ENCODE measurements around the gene USP6NL. TPM values are rescaled to one million over a fixed set of nuclear protein-coding genes. Genes with fewer than 3 reads are reported as not detected.

The USP6NL gene
- polyA plus RNA-seq, 1 of the 3 experiments (the other 2 are of a cell fraction): 8.9 TPM

DNA sequence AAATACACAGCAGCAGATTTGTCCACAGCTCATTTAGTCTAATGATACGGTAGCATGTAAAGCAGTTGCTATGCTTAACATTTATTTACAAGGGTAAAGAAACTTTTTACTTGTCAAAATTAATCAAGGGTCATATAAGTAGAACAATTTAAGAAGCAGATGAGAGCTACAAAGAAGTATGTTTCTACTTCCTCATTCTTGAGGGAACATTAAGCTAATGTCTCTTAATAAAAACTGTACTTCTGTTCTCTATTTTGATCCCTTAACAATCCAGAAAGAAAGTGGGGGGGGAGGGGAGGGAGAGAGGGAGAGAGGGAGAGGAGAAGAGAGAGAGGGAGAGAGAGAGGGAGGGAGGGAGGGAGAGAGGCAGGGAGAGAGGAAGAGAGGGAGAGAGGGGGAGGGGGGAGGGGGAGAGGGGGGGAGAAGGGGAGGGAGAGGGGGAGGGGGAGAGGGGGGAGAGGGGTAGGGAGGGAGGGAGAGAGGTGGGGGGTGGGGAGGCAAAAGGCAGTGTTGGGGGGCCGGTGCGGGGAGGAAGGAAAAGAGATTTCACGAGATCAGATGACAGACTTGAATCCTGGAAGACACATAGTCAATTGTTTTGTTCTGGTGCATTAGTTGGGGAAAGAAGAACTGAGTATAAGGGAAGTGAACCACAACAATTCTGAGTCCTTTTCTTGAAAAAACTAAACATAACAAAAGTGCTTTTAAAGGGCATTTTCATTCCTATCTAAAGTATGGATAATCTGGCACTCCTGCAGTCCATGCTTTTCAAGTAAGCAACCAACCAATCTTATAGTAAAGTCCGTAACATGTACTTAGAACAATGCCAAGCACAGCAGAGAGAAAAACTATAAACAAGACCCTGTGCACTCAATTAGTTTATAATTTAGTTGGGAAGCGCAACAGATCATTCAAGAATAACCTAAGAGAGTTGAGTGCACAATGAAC, 128.0 kb downstream of the USP6NL start:
- Histone ChIP-seq H3K4me1 (ENCODE audit: control insufficient read depth in 1 of 2, insufficient read depth in 2 of 2, low read depth in 1 of 2, low read length in 1 of 2) (no peaks in the 10 kb centered on the region), H3K27me3 (ENCODE audit: insufficient read depth) (no peaks in the 10 kb centered on the region), H2AFZ (ENCODE audit: low read depth) (no peak overlapping the region), H3K4me3 (ENCODE audit: low read depth in 2 of 2, low read length in 1 of 2) (no peak overlapping the region), H3K4me2 (no peak overlapping the region), H3K79me2 (ENCODE audit: insufficient read depth) (no peaks in the 10 kb centered on the region), H3K27ac (ENCODE audit: low read depth in 2 of 2, low read length in 1 of 2) (no peak overlapping the region), H3K9me2 (no peaks in the 10 kb centered on the region), H3K9me3 (no peaks in the 10 kb centered on the region), H3F3A (replicated peaks; ENCODE audit: insufficient read depth) (peaks cover 4% of the 10 kb centered on the region), H3K9ac (no peak overlapping the region), H3K36me3 (replicated peaks in 1 of 2; ENCODE audit: control insufficient read depth in 1 of 2, insufficient read depth in 2 of 2, low read length in 1 of 2) (peaks cover 13 to 38% of the 10 kb centered on the region in 2 experiments), H4K20me1 (ENCODE audit: insufficient read depth) (no peaks in the 10 kb centered on the region)
- 97% methylated on average over 6 of the region's 6 CpGs for WGBS (ENCODE audit: low lambda C conversion rate)
- CTCF ChIA-PET: interaction anchor here (1.1 to 1.5 kb wide), 2 partner anchors 17 to 31 kb away, joined by 4 read pairs; no protein-coding TSS in a partner anchor
- no peak for DNase-seq
- TF ChIP-seq FOSL2 (IDR thresholded peaks at IDR 0.05; ENCODE audit: borderline replicate concordance, low read depth) (no peak), SMC3 (IDR thresholded peaks at IDR 0.05; ENCODE audit: low read depth, low read length) (no peak), TAF1 (IDR thresholded peaks at IDR 0.05; ENCODE audit: borderline replicate concordance, low read depth, low read length) (no peak), YY1 (IDR thresholded peaks at IDR 0.05; ENCODE audit: low read depth) (no peak), SIN3A (IDR thresholded peaks at IDR 0.05; ENCODE audit: borderline replicate concordance, low read depth, low read length) (no peak), ELF1 (IDR thresholded peaks at IDR 0.05) (no peak)
- POLR2A ChIA-PET: no interaction called here

DNA sequence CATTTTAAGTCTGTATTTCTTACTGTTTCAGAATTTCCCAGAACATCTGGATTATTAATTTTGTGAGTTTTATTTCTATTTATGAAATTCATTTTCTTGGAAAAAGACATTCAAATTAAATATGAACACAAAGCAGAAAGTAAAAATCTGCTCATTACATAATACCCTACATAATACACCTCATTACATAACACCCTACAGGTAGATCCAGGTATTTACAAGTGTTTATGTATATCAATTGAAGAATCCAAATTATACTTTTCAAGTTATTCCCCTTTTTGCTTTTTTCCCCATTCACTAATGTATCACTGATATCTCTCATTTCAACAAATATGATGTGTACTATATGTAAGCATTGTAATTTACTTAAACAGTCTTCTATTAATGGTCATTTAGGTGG, 129.1 kb downstream of the USP6NL start:
- no peak overlapping the region for H3K9ac ChIP-seq
- DNase-seq: no peak
- no peaks in the 10 kb centered on the region for H3K27me3 ChIP-seq (ENCODE audit: insufficient read depth)
- no peaks in the 10 kb centered on the region for H3K9me2 ChIP-seq
- TF ChIP-seq, protein P1, sequence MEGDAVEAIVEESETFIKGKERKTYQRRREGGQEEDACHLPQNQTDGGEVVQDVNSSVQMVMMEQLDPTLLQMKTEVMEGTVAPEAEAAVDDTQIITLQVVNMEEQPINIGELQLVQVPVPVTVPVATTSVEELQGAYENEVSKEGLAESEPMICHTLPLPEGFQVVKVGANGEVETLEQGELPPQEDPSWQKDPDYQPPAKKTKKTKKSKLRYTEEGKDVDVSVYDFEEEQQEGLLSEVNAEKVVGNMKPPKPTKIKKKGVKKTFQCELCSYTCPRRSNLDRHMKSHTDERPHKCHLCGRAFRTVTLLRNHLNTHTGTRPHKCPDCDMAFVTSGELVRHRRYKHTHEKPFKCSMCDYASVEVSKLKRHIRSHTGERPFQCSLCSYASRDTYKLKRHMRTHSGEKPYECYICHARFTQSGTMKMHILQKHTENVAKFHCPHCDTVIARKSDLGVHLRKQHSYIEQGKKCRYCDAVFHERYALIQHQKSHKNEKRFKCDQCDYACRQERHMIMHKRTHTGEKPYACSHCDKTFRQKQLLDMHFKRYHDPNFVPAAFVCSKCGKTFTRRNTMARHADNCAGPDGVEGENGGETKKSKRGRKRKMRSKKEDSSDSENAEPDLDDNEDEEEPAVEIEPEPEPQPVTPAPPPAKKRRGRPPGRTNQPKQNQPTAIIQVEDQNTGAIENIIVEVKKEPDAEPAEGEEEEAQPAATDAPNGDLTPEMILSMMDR (IDR thresholded peaks at IDR 0.05): 0 out of 2 replicates have a peak, but pooled peaks have one; percentile 7
- TF ChIP-seq EZH2phosphoT487 (IDR thresholded peaks at IDR 0.05; ENCODE audit: borderline replicate concordance, low read depth): no peak
- TF ChIP-seq, protein P2, sequence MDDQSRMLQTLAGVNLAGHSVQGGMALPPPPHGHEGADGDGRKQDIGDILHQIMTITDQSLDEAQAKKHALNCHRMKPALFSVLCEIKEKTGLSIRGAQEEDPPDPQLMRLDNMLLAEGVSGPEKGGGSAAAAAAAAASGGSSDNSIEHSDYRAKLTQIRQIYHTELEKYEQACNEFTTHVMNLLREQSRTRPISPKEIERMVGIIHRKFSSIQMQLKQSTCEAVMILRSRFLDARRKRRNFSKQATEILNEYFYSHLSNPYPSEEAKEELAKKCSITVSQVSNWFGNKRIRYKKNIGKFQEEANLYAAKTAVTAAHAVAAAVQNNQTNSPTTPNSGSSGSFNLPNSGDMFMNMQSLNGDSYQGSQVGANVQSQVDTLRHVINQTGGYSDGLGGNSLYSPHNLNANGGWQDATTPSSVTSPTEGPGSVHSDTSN (IDR thresholded peaks at IDR 0.05): no peak
- TF ChIP-seq NRF1 (IDR thresholded peaks at IDR 0.05; ENCODE audit: low read depth, low read length): no peak
- no peak for TF ChIP-seq NFIC (IDR thresholded peaks at IDR 0.05; ENCODE audit: borderline replicate concordance)
- TF ChIP-seq TAF1 (IDR thresholded peaks at IDR 0.05; ENCODE audit: borderline replicate concordance, low read depth, low read length): no peak
- no peak for TF ChIP-seq TCF12 (IDR thresholded peaks at IDR 0.05)
- H3K4me2 ChIP-seq: no peak overlapping the region
- no peaks in the 10 kb centered on the region for H3K79me2 ChIP-seq (ENCODE audit: insufficient read depth)
- peaks cover 19 to 38% of the 10 kb centered on the region in 2 experiments for H3K36me3 ChIP-seq (replicated peaks in 1 of 2; ENCODE audit: control insufficient read depth in 1 of 2, insufficient read depth in 2 of 2, low read length in 1 of 2)
- no peak overlapping the region for H2AFZ ChIP-seq (ENCODE audit: low read depth)
- POLR2A ChIA-PET: no interaction called here
- H4K20me1 ChIP-seq (ENCODE audit: insufficient read depth): no peaks in the 10 kb centered on the region
- no peaks in the 10 kb centered on the region for H3K4me1 ChIP-seq (ENCODE audit: control insufficient read depth in 1 of 2, insufficient read depth in 2 of 2, low read depth in 1 of 2, low read length in 1 of 2)
- no peak overlapping the region for H3K4me3 ChIP-seq (ENCODE audit: low read depth in 2 of 2, low read length in 1 of 2)
- CTCF ChIA-PET: interaction anchor here (1.3 to 1.9 kb wide), 3 partner anchors 13 to 276 kb away, joined by 3 to 6 read pairs (median 4); no protein-coding TSS in a partner anchor
- H3F3A ChIP-seq (replicated peaks; ENCODE audit: insufficient read depth): peaks cover 4% of the 10 kb centered on the region
- no peaks in the 10 kb centered on the region for H3K9me3 ChIP-seq
- H3K27ac ChIP-seq (ENCODE audit: low read depth in 2 of 2, low read length in 1 of 2): no peak overlapping the region
